ENCODE measurements around the gene FANCI.

- TF ChIP-seq POLR2A (IDR thresholded peaks at IDR 0.05), result no peak
- TF ChIP-seq EP300 (IDR thresholded peaks at IDR 0.05), result no peak
- TF ChIP-seq POLR2AphosphoS5 (IDR thresholded peaks at IDR 0.05), result no peak
Observed at GRCh38 chr15:89198934-89199333, 44.8 kb upstream of the FANCI start.
